A673 (cell line): ENCODE data around the gene KRTAP5-1. TPM values are rescaled to one million over a fixed set of nuclear protein-coding genes. Genes with fewer than 3 reads are reported as not detected.
"Not testable (repeated sequence)": the region's sequence is repeated elsewhere in the genome, so short reads cannot be mapped to it uniquely, and the experiment has no call there.

Experiments
- BruUV-seq: library from RNA; stranded (reverse); fragments of 400-500 nt; replicated peaks from 2 replicates; lab custom pipeline; 2021; lab: Mats Ljungman, UMichigan
- CTCF ChIA-PET: fragments of 300-600 bp; sonication (Branson Sonifier 250); formaldehyde crosslinking; loops from one replicate; lab custom pipeline; 2022; ENCODE audit warnings: antibody characterized with exemption; lab: Charles Lee
- POLR2A ChIA-PET: fragments of 300-600 bp; sonication (Branson Sonifier 250); formaldehyde crosslinking; loops from one replicate; lab custom pipeline; 2022; ENCODE audit warnings: antibody characterized with exemption; ENCODE audit not compliant: low non-redundant PET; lab: Charles Lee
- DNase-seq: peaks from one replicate; pipeline ENCODE4 v3.0.0-alpha.2; 2015; ENCODE audit warnings: low spot score
- H3K27ac ChIP-seq: fragments of 200-600 bp; sonication (generic); 2 replicates; pipeline ENCODE4 v1.5.1; 2016; ENCODE audit warnings: mixed run types, low read depth, mild to moderate bottlenecking, mixed read lengths, antibody characterized with exemption, low read length; ENCODE audit not compliant: poor library complexity, severe bottlenecking
- H3K27me3 ChIP-seq: fragments of 200-600 bp; sonication (generic); replicated peaks from 2 replicates; pipeline ENCODE4 v1.6.1; 2017; ENCODE audit warnings: mixed run types, low read depth, mild to moderate bottlenecking, mixed read lengths, antibody characterized with exemption, low read length; ENCODE audit not compliant: insufficient read depth, poor library complexity
- H3K36me3 ChIP-seq: fragments of 200-600 bp; sonication (generic); 2 replicates; pipeline ENCODE4 v1.6.1; 2016; ENCODE audit warnings: mixed run types, mild to moderate bottlenecking, mixed read lengths, antibody characterized with exemption, low read length; ENCODE audit not compliant: insufficient read depth, poor library complexity, severe bottlenecking
- H3K4me1 ChIP-seq: fragments of 200-600 bp; sonication (generic); 2 replicates; pipeline ENCODE4 v1.6.1; 2017; ENCODE audit warnings: mixed run types, mild to moderate bottlenecking, mixed read lengths, antibody characterized with exemption, low read length; ENCODE audit not compliant: insufficient read depth, poor library complexity, severe bottlenecking
- H3K4me3 ChIP-seq: fragments of 200-600 bp; sonication (generic); 2 replicates; pipeline ENCODE4 v1.5.1; 2016; ENCODE audit warnings: low read depth, mixed run types, mild to moderate bottlenecking, mixed read lengths, low read length; ENCODE audit not compliant: poor library complexity, severe bottlenecking
- H3K9me3 ChIP-seq: fragments of 200-600 bp; sonication (generic); 2 replicates; pipeline ENCODE4 v1.6.1; 2016; ENCODE audit warnings: mixed run types, low read depth, mild to moderate bottlenecking, mixed read lengths, antibody characterized with exemption, low read length; ENCODE audit not compliant: poor library complexity, severe bottlenecking
- CTCF ChIP-seq: fragments of 300-800, 200-600 bp; sonication (generic); conservative IDR thresholded peaks from 2 replicates; pipeline ENCODE4 v1.5.1; 2017; ENCODE audit warnings: low read depth, mild to moderate bottlenecking, antibody characterized with exemption, low read length, moderate library complexity, mixed read lengths
- EZH2 ChIP-seq: fragments of 200-600 bp; sonication (generic); IDR thresholded peaks from 2 replicates; pipeline ENCODE4 v1.6.1; 2017; ENCODE audit warnings: borderline replicate concordance, low read depth, mild to moderate bottlenecking, mixed read lengths, antibody characterized with exemption, low read length; ENCODE audit not compliant: poor library complexity, severe bottlenecking
- intact Hi-C: fragments of 100-400 bp; cut with micrococcal nuclease; formaldehyde crosslinking; loops from one replicate; pipeline ENCODE4 v1.10.0; 2022; ENCODE audit not compliant: unreplicated experiment
- total RNA-seq: library from RNA; stranded (reverse); gene quantifications from 2 replicates; pipeline ENCODE4 v1.2.3, GENCODE V29; 2021

Gene KRTAP5-1
- total RNA-seq, 1 experiment from 2014 or later = not detected

- no peaks in the 10 kb centered on the region for H3K9me3 ChIP-seq
- H3K4me3 ChIP-seq = no peak overlapping the region
- TF ChIP-seq CTCF (no peak), EZH2 (no peak)
- H3K4me1 ChIP-seq = no peaks in the 10 kb centered on the region
- H3K36me3 ChIP-seq = no peaks in the 10 kb centered on the region
- DNase-seq = no peak
- intact Hi-C loops = no loop called here
- no TSS peak for BruUV-seq
- ChIA-PET CTCF (no interaction called here), POLR2A (no interaction called here)
- no peak overlapping the region for H3K27ac ChIP-seq
- H3K27me3 ChIP-seq = no peaks in the 10 kb centered on the region
Observed at GRCh38 chr11:1618231-1618630, 33.1 kb upstream of the KRTAP5-1 start.

- no peaks in the 10 kb centered on the region for H3K36me3 ChIP-seq
- H3K9me3 ChIP-seq = no peaks in the 10 kb centered on the region
- no peak for TF ChIP-seq EZH2
- no peak for TF ChIP-seq CTCF
- H3K27me3 ChIP-seq = peaks cover 5% of the 10 kb centered on the region
- no peak for DNase-seq
- H3K4me1 ChIP-seq = no peaks in the 10 kb centered on the region
- H3K27ac ChIP-seq = no peak within 1 kb of the TSS
- ChIA-PET CTCF (no interaction called here), POLR2A (no interaction called here)
- no TSS peak for BruUV-seq
- intact Hi-C loops = no loop called here
- H3K4me3 ChIP-seq = no peak within 1 kb of the TSS
Observed at GRCh38 chr11:1608363-1608762, 23.3 kb upstream of the KRTAP5-1 start, which contains the start of gene KRTAP5-3. KRTAP5-3 (minus strand) TSS chr11:1608463; CDS start chr11:1608385, 78 bp downstream.

GRCh38 chr11:1607901-1608300 is 22.8 kb upstream of the KRTAP5-1 start:
- not testable (repeated sequence) for DNase-seq

GRCh38 chr11:1607156-1607845 is 22.2 kb upstream of the KRTAP5-1 start:
- H3K36me3 ChIP-seq, H3K27ac ChIP-seq, H3K4me1 ChIP-seq, BruUV-seq, H3K9me3 ChIP-seq, H3K4me3 ChIP-seq, H3K27me3 ChIP-seq, intact Hi-C loops, CTCF ChIA-PET, DNase-seq, POLR2A ChIA-PET: not testable (repeated sequence)

More at GRCh38 chr11:1607901-1608300, 22.8 kb upstream of the KRTAP5-1 start:
- H3K27ac ChIP-seq, BruUV-seq, H3K27me3 ChIP-seq, H3K9me3 ChIP-seq, H3K4me1 ChIP-seq, H3K36me3 ChIP-seq, POLR2A ChIA-PET, intact Hi-C loops, CTCF ChIA-PET, H3K4me3 ChIP-seq: not testable (repeated sequence)

GRCh38 chr11:1605923-1606322 is 20.8 kb upstream of the KRTAP5-1 start:
- H3K27ac ChIP-seq, H3K4me1 ChIP-seq, intact Hi-C loops, H3K27me3 ChIP-seq, DNase-seq, CTCF ChIA-PET, H3K9me3 ChIP-seq, H3K36me3 ChIP-seq, H3K4me3 ChIP-seq, POLR2A ChIA-PET, BruUV-seq: not testable (repeated sequence)
